Muscle of arm (tissue), 12 donors: ENCODE measurements around the gene TPP1. TPM values are rescaled to one million over a fixed set of nuclear protein-coding genes. Genes with fewer than 3 reads are reported as not detected.

Experiments
- DNase-seq: peaks from one replicate; pipeline ENCODE4 v3.0.0-alpha.2; 2013
- polyA plus RNA-seq, 12 donors: library from polyadenylated mRNA; unstranded; fragments of 120-200 nt; gene quantifications; one replicate each; pipeline ENCODE4 v1.2.1, GENCODE V29; 2013; ENCODE audit not compliant: insufficient read length in 12 of 12

TPP1 gene
- polyA plus RNA-seq, 12 donors, result 37.1 to 78.2 (median 41.9) TPM; not detected in 1

GRCh38 chr11:6596239-6596877, 22.9 kb downstream of the TPP1 start:
- DNase-seq, result no peak

GRCh38 chr11:6594142-6594768, 25.0 kb downstream of the TPP1 start:
- DNase-seq, result no peak

GRCh38 chr11:6588018-6588417, 31.2 kb downstream of the TPP1 start:
- DNase-seq, result no peak

GRCh38 chr11:6587360-6587953, 31.8 kb downstream of the TPP1 start:
- DNase-seq, result no peak

GRCh38 chr11:6586434-6587359, 32.5 kb downstream of the TPP1 start:
- no peak for DNase-seq

- DNase-seq, result no peak
Measured at GRCh38 chr11:6584528-6584927, 34.7 kb downstream of the TPP1 start.

GRCh38 chr11:6583584-6583983, 35.6 kb downstream of the TPP1 start:
- DNase-seq, result no peak

- DNase-seq, result no peak
Measured at GRCh38 chr11:6579681-6580080, 39.5 kb downstream of the TPP1 start.

- DNase-seq, result no peak
Measured at GRCh38 chr11:6578134-6578533, 41.1 kb downstream of the TPP1 start.

- peak; percentile 52 for DNase-seq
Measured at GRCh38 chr11:6576471-6577373, 42.5 kb downstream of the TPP1 start.

- no peak for DNase-seq
Measured at GRCh38 chr11:6574816-6575715, 44.2 kb downstream of the TPP1 start.

GRCh38 chr11:6572215-6572614, 47.0 kb downstream of the TPP1 start:
- no peak for DNase-seq

- DNase-seq, result no peak
Measured at GRCh38 chr11:6571434-6572008, 47.7 kb downstream of the TPP1 start.

GRCh38 chr11:6570691-6571427, 48.4 kb downstream of the TPP1 start:
- DNase-seq, result no peak

GRCh38 chr11:6569706-6570105, 49.5 kb downstream of the TPP1 start:
- DNase-seq, result no peak

GRCh38 chr11:6568191-6568918, 50.9 kb downstream of the TPP1 start:
- DNase-seq, result peak; percentile 55

GRCh38 chr11:6567371-6567745, 51.9 kb downstream of the TPP1 start:
- DNase-seq, result no peak

- no peak for DNase-seq
Measured at GRCh38 chr11:6566704-6567370, 52.4 kb downstream of the TPP1 start.
